ENCODE results near the gene ADGRB2. TPM values are rescaled to one million over a fixed set of nuclear protein-coding genes. Genes with fewer than 3 reads are reported as not detected.
A peak's percentile ranks its signal among the peaks of the same experiment; 100 is the strongest.

Gene ADGRB2
- total RNA-seq, 2 donors from 2014 or later = 3.0 to 10.2 TPM

DNA sequence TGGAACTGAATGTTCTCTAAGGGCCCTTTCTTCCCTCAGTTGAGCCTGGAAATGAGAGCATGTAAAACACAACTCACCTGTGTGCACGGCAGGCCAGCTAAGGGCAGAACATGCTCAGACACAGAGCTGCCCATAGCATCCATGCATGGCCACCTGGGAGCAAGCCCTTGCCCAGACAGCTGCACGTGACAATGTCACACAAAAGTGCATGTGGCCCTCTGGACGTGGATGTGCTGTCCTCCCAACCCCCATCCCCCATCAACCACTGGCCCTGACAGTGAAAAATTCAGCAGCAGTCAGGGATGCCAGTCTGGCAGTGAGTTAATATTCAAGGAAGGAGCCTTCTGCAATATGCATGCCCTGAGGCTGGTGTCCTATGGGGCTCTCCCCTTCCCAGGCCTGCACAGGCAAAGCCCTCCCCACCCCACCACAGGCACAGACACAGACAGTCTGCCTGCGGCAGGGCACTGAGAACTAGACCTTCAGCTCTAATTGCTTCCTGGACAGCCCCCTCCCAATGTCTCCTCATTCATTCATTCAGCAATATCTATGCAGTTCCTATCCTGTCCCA lies 45.7 kb downstream of the ADGRB2 start:
- Histone ChIP-seq H3K4me1 (replicated peaks) (no peaks in the 10 kb centered on the region), H3K27me3 (replicated peaks; ENCODE audit: insufficient read depth) (peaks cover 4% of the 10 kb centered on the region), H3K27ac (no peak overlapping the region), H3K36me3 (no peaks in the 10 kb centered on the region), H3K4me3 (no peak overlapping the region), H3K9me3 (no peaks in the 10 kb centered on the region)
- WGBS = 62% methylated on average over 4 of the region's 4 CpGs
- intact Hi-C loops (cut with DNase I) = no loop called here
- TF ChIP-seq POLR2A (IDR thresholded peaks at IDR 0.05) (no peak), POLR2AphosphoS5 (IDR thresholded peaks at IDR 0.05) (no peak)
- TF ChIP-seq, protein P1, sequence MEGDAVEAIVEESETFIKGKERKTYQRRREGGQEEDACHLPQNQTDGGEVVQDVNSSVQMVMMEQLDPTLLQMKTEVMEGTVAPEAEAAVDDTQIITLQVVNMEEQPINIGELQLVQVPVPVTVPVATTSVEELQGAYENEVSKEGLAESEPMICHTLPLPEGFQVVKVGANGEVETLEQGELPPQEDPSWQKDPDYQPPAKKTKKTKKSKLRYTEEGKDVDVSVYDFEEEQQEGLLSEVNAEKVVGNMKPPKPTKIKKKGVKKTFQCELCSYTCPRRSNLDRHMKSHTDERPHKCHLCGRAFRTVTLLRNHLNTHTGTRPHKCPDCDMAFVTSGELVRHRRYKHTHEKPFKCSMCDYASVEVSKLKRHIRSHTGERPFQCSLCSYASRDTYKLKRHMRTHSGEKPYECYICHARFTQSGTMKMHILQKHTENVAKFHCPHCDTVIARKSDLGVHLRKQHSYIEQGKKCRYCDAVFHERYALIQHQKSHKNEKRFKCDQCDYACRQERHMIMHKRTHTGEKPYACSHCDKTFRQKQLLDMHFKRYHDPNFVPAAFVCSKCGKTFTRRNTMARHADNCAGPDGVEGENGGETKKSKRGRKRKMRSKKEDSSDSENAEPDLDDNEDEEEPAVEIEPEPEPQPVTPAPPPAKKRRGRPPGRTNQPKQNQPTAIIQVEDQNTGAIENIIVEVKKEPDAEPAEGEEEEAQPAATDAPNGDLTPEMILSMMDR (IDR thresholded peaks at IDR 0.05) = no peak
- DNase-seq (ENCODE audit: low spot score) = no peak

DNA sequence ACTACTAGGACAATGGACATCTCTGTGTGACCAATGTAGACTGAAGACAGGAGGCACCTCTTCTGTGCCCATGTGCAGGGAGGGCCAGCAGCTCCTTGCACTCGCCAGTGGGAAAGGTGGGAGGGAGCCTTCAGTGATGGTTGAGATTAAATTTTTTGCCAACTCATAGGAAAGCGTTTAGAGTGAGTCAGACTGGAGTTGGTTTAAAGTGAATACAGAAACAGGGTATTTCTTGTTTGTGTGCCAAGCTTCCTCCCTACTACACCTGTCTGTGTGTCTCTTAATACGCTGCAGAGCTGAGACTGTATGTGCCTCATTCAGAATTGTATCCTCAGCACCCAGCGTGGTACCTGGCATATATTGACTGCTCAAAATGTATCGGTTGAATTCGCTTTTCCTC lies 46.8 kb downstream of the ADGRB2 start:
- no peaks in the 10 kb centered on the region for H3K9me3 ChIP-seq
- H3K27ac ChIP-seq = no peak overlapping the region
- intact Hi-C loops (cut with DNase I) = no loop called here
- peaks cover 4% of the 10 kb centered on the region for H3K27me3 ChIP-seq (replicated peaks; ENCODE audit: insufficient read depth)
- no peak for DNase-seq (ENCODE audit: low spot score)
- WGBS = 67% methylated on average over 6 of the region's 6 CpGs
- H3K36me3 ChIP-seq = no peaks in the 10 kb centered on the region
- TF ChIP-seq POLR2A (IDR thresholded peaks at IDR 0.05) = no peak
- TF ChIP-seq, protein P1 (IDR thresholded peaks at IDR 0.05) = no peak
- TF ChIP-seq POLR2AphosphoS5 (IDR thresholded peaks at IDR 0.05) = no peak
- H3K4me3 ChIP-seq = no peak overlapping the region
- no peaks in the 10 kb centered on the region for H3K4me1 ChIP-seq (replicated peaks)

DNA sequence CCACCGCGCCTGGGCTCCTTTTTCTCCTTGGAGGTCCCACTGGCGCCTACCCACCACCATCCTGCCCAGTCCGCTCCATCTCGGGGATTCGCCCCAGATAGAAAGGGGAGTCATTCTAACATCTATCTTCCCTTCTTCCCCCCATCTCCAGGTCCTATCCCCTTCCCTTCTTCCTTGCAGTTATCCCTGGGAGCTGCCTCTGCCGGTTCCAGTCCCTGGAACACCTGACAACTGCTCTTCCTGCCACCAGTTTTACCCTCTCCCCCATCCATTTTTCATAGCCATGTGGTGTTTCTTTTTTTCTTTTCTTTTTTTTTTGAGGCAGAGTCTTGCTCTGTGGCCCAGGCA lies 48.3 kb downstream of the ADGRB2 start:
- H3K36me3 ChIP-seq = no peaks in the 10 kb centered on the region

DNA sequence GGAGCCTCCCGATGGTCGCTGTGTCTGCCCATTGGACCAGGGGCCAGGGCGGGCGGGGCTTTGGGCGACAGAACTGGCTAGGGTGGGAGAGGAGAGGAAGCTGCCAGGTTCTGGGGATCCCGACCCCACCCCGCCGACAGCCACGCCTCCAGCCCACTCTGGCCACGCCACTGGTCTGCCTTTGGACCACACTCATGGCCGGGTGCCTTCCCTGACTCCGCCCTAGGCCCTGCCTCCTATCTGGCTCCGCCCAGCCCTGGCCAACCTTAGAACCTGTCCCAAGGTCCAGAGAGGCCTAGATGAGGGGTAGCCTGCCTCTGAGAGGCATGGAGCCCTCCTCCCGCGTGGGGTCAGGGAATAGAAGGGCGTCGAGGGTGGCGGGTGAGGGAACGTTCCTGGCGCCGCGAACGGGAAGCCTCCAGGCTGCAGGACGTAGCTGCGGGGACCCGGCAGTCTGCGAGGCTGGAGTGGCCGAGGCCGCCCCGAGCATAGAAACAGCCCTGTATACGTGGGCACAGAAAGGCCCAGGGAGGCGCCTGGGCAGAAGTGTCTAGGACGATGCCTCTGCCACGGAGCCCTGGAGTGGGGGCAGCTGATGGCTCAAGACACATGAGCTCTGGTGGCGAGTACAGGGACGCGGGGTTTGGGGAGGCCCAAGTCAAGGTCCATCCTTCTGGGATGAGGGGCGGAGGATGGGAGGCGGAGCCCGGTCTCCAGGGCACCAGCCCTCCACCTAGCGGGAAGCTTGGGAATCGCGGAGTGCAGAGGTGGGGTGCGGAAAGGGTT lies 48.9 kb downstream of the ADGRB2 start:
- intact Hi-C loops (cut with DNase I) = loop anchor here (2.0 kb wide), 1 partner anchor 14 kb away; no protein-coding TSS in a partner anchor
- Histone ChIP-seq H3K27ac (peak overlapping the region; percentile 76 to 85), H3K27me3 (replicated peaks; ENCODE audit: insufficient read depth) (peaks cover 4% of the 10 kb centered on the region), H3K36me3 (no peaks in the 10 kb centered on the region), H3K4me1 (replicated peaks) (no peaks in the 10 kb centered on the region), H3K9me3 (no peaks in the 10 kb centered on the region), H3K4me3 (peak overlapping the region; percentile 12 to 22)
- TF ChIP-seq POLR2AphosphoS5 (IDR thresholded peaks at IDR 0.05) (peak; percentile 59), POLR2A (IDR thresholded peaks at IDR 0.05) (peak; percentile 67)
- TF ChIP-seq, protein P1 (IDR thresholded peaks at IDR 0.05) = peak in 3 of 4 experiments; percentile 50 to 78 (median 73)
- peak; percentile 39 for DNase-seq (ENCODE audit: low spot score)
- 11% methylated on average over 41 of the region's 44 CpGs for WGBS

More for the DNA sequence above, 48.3 kb downstream of the ADGRB2 start:
- H3K27ac ChIP-seq = peak overlapping the region; percentile 76 to 85
- H3K9me3 ChIP-seq = no peaks in the 10 kb centered on the region
- intact Hi-C loops (cut with DNase I) = loop anchor here (2.0 kb wide), 1 partner anchor 15 kb away; no protein-coding TSS in a partner anchor
- DNase-seq (ENCODE audit: low spot score) = no peak
- no peak overlapping the region for H3K4me3 ChIP-seq
- WGBS = 19% methylated on average over 7 of the region's 7 CpGs
- no peak for TF ChIP-seq POLR2AphosphoS5 (IDR thresholded peaks at IDR 0.05)
- TF ChIP-seq, protein P1 (IDR thresholded peaks at IDR 0.05) = no peak
- TF ChIP-seq POLR2A (IDR thresholded peaks at IDR 0.05) = no peak
- H3K4me1 ChIP-seq (replicated peaks) = no peaks in the 10 kb centered on the region
- H3K27me3 ChIP-seq (replicated peaks; ENCODE audit: insufficient read depth) = peaks cover 4% of the 10 kb centered on the region
